ENCODE results near the gene SCPEP1. TPM values are rescaled to one million over a fixed set of nuclear protein-coding genes. Genes with fewer than 3 reads are reported as not detected.

SCPEP1 gene
- polyA plus RNA-seq, 3 donors from 2014 or later = 30.0 to 42.1 (median 30.3) TPM

- peaks cover 0 to 8% (median 0%) of the 10 kb centered on the region in 3 donors for H3K27me3 Mint-ChIP-seq (ENCODE audit: low read depth in 3 of 3)
- H3K9me3 Mint-ChIP-seq = no peaks in the 10 kb centered on the region
These were observed 39.7 kb downstream of the SCPEP1 start for GRCh38 chr17:57017625-57018024.

GRCh38 chr17:57020208-57020607 lies 42.3 kb downstream of the SCPEP1 start:
- no peak overlapping the region for H3K4me3 Mint-ChIP-seq
- peaks cover 0 to 7% (median 6%) of the 10 kb centered on the region in 3 donors for H3K27me3 Mint-ChIP-seq (ENCODE audit: low read depth in 3 of 3)
- H3K4me1 Mint-ChIP-seq = no peaks in the 10 kb centered on the region
- peaks cover 0 to 6% (median 0%) of the 10 kb centered on the region in 6 donors for H3K9me3 Mint-ChIP-seq
- no peak for DNase-seq
- no peaks in the 10 kb centered on the region for H3K36me3 Mint-ChIP-seq
- no peak overlapping the region for H3K27ac Mint-ChIP-seq

More at GRCh38 chr17:57017625-57018024, 39.7 kb downstream of the SCPEP1 start:
- H3K4me3 Mint-ChIP-seq = no peak overlapping the region
- no peak for DNase-seq
- no peaks in the 10 kb centered on the region for H3K4me1 Mint-ChIP-seq
- H3K36me3 Mint-ChIP-seq = no peaks in the 10 kb centered on the region
- H3K27ac Mint-ChIP-seq = no peak overlapping the region

GRCh38 chr17:57021226-57021940 lies 43.5 kb downstream of the SCPEP1 start:
- Mint-ChIP-seq H3K4me3 (no peak overlapping the region), H3K27me3 (ENCODE audit: low read depth in 3 of 3) (peaks cover 0 to 7% (median 6%) of the 10 kb centered on the region in 3 donors), H3K36me3 (no peaks in the 10 kb centered on the region), H3K27ac (no peak overlapping the region), H3K9me3 (peaks cover 0 to 14% (median 5%) of the 10 kb centered on the region in 6 donors), H3K4me1 (no peaks in the 10 kb centered on the region)
- no peak for DNase-seq

- Mint-ChIP-seq H3K4me1 (no peaks in the 10 kb centered on the region), H3K4me3 (no peak overlapping the region), H3K27ac (no peak overlapping the region), H3K27me3 (ENCODE audit: low read depth in 3 of 3) (peaks cover 0 to 10% (median 1%) of the 10 kb centered on the region in 3 donors), H3K9me3 (peaks cover 1 to 20% (median 6%) of the 10 kb centered on the region in 6 donors), H3K36me3 (no peaks in the 10 kb centered on the region)
- DNase-seq = no peak
These were observed 47.9 kb downstream of the SCPEP1 start for GRCh38 chr17:57025876-57026275.

- peaks cover 0 to 10% (median 0%) of the 10 kb centered on the region in 3 donors for H3K27me3 Mint-ChIP-seq (ENCODE audit: low read depth in 3 of 3)
- DNase-seq = no peak
- no peaks in the 10 kb centered on the region for H3K4me1 Mint-ChIP-seq
- peaks cover 1 to 20% (median 6%) of the 10 kb centered on the region in 6 donors for H3K9me3 Mint-ChIP-seq
- no peak overlapping the region for H3K4me3 Mint-ChIP-seq
- no peaks in the 10 kb centered on the region for H3K36me3 Mint-ChIP-seq
- no peak overlapping the region for H3K27ac Mint-ChIP-seq
These were observed 49.9 kb downstream of the SCPEP1 start for GRCh38 chr17:57027852-57028251.

- peaks cover 0 to 2% (median 0%) of the 10 kb centered on the region in 6 donors for H3K9me3 Mint-ChIP-seq
- H3K27me3 Mint-ChIP-seq (ENCODE audit: low read depth in 3 of 3) = peaks cover 0 to 10% (median 3%) of the 10 kb centered on the region in 3 donors
- no peaks in the 10 kb centered on the region for H3K4me1 Mint-ChIP-seq
- DNase-seq = no peak
- H3K27ac Mint-ChIP-seq = no peak overlapping the region
- no peaks in the 10 kb centered on the region for H3K36me3 Mint-ChIP-seq
- no peak overlapping the region for H3K4me3 Mint-ChIP-seq
These were observed 54.4 kb downstream of the SCPEP1 start for GRCh38 chr17:57032343-57032742.

- Mint-ChIP-seq H3K36me3 (no peaks in the 10 kb centered on the region), H3K27ac (no peak overlapping the region), H3K27me3 (ENCODE audit: low read depth in 3 of 3) (peaks cover 0 to 10% (median 3%) of the 10 kb centered on the region in 3 donors), H3K4me3 (no peak overlapping the region), H3K9me3 (peaks cover 0 to 2% (median 0%) of the 10 kb centered on the region in 6 donors), H3K4me1 (no peaks in the 10 kb centered on the region)
- DNase-seq = no peak
These were observed 55.4 kb downstream of the SCPEP1 start for GRCh38 chr17:57033296-57033695.

GRCh38 chr17:57034807-57035754 lies 57.1 kb downstream of the SCPEP1 start:
- H3K27ac Mint-ChIP-seq = no peak overlapping the region
- H3K4me1 Mint-ChIP-seq = no peaks in the 10 kb centered on the region
- H3K4me3 Mint-ChIP-seq = no peak overlapping the region
- H3K9me3 Mint-ChIP-seq = peaks cover 0 to 2% (median 0%) of the 10 kb centered on the region in 6 donors
- no peaks in the 10 kb centered on the region for H3K36me3 Mint-ChIP-seq
- H3K27me3 Mint-ChIP-seq (ENCODE audit: low read depth in 3 of 3) = peaks cover 0 to 15% (median 5%) of the 10 kb centered on the region in 3 donors
- DNase-seq = no peak

GRCh38 chr17:57035971-57036481 lies 58.1 kb downstream of the SCPEP1 start:
- DNase-seq = no peak
- peaks cover 0 to 2% (median 0%) of the 10 kb centered on the region in 6 donors for H3K9me3 Mint-ChIP-seq
- no peak overlapping the region for H3K4me3 Mint-ChIP-seq
- peaks cover 0 to 15% (median 5%) of the 10 kb centered on the region in 3 donors for H3K27me3 Mint-ChIP-seq (ENCODE audit: low read depth in 3 of 3)
- no peak overlapping the region for H3K27ac Mint-ChIP-seq
- no peaks in the 10 kb centered on the region for H3K36me3 Mint-ChIP-seq
- no peaks in the 10 kb centered on the region for H3K4me1 Mint-ChIP-seq

GRCh38 chr17:57037411-57037810 lies 59.5 kb downstream of the SCPEP1 start:
- no peak overlapping the region for H3K4me3 Mint-ChIP-seq
- H3K27me3 Mint-ChIP-seq (ENCODE audit: low read depth in 3 of 3) = peaks cover 0 to 15% (median 6%) of the 10 kb centered on the region in 3 donors
- H3K27ac Mint-ChIP-seq = no peak overlapping the region
- H3K36me3 Mint-ChIP-seq = no peaks in the 10 kb centered on the region
- peaks cover 0 to 2% (median 0%) of the 10 kb centered on the region in 6 donors for H3K9me3 Mint-ChIP-seq
- no peak for DNase-seq
- H3K4me1 Mint-ChIP-seq = no peaks in the 10 kb centered on the region

GRCh38 chr17:57038486-57038885 lies 60.6 kb downstream of the SCPEP1 start:
- Mint-ChIP-seq H3K4me1 (no peaks in the 10 kb centered on the region), H3K36me3 (peaks cover 0 to 3% (median 0%) of the 10 kb centered on the region in 3 donors), H3K27me3 (ENCODE audit: low read depth in 3 of 3) (peaks cover 1 to 21% (median 12%) of the 10 kb centered on the region in 3 donors), H3K9me3 (peaks cover 0 to 2% (median 0%) of the 10 kb centered on the region in 6 donors), H3K4me3 (no peak overlapping the region), H3K27ac (no peak overlapping the region)
- DNase-seq = no peak

GRCh38 chr17:57040571-57040970 lies 62.6 kb downstream of the SCPEP1 start:
- Mint-ChIP-seq H3K36me3 (peaks cover 0 to 3% (median 3%) of the 10 kb centered on the region in 3 donors), H3K4me1 (peaks cover 4 to 7% of the 10 kb centered on the region in 2 donors)

GRCh38 chr17:57043276-57043675 lies 65.3 kb downstream of the SCPEP1 start:
- Mint-ChIP-seq H3K36me3 (peaks cover 0 to 3% (median 3%) of the 10 kb centered on the region in 3 donors), H3K27ac (peak overlapping the region in 1 of 6 donors; percentile 2), H3K4me1 (peaks cover 15 to 21% of the 10 kb centered on the region in 2 donors), H3K9me3 (no peaks in the 10 kb centered on the region), H3K27me3 (ENCODE audit: low read depth in 3 of 3) (peaks cover 25 to 36% (median 25%) of the 10 kb centered on the region in 3 donors), H3K4me3 (peak overlapping the region in 2 of 5 donors; percentile 13 to 36)
- no peak for DNase-seq

More at GRCh38 chr17:57040571-57040970, 62.6 kb downstream of the SCPEP1 start:
- Mint-ChIP-seq H3K27ac (no peak overlapping the region), H3K4me3 (no peak overlapping the region), H3K9me3 (peaks cover 0 to 2% (median 0%) of the 10 kb centered on the region in 6 donors), H3K27me3 (ENCODE audit: low read depth in 3 of 3) (peaks cover 12 to 25% (median 19%) of the 10 kb centered on the region in 3 donors)
- no peak for DNase-seq
